Adrenal gland (tissue), 5 donors: ENCODE measurements around the gene NPEPL1.

Experiments
- POLR2A ChIP-seq, 2 donors: fragments of 450-650 bp; IDR thresholded peaks; one replicate each; pipeline ENCODE4 v1.6.1; 2017; ENCODE audit warnings: antibody characterized with exemption in 2 of 2, mild to moderate bottlenecking in 2 of 2, moderate library complexity in 1 of 2
- TF ChIP-seq, protein P1 (sequence below), 6 experiments: fragments of 450-650 bp in 4 of 6; fragments of 200-600 bp in 2 of 6; sonication (generic) in 1 of 6; IDR thresholded peaks; 1 replicate in 5 of 6; 2 replicates in 1 of 6; pipeline versions ENCODE4 v1.5.1 to v1.8.0; 2016 to 2021; ENCODE audit warnings: antibody characterized with exemption in 6 of 6, mild to moderate bottlenecking in 2 of 6, moderate library complexity in 1 of 6
- donor health status: DM: no; HTN: no; CAD: no.

GRCh38 chr20:58731192-58731591 lies 38.6 kb downstream of the NPEPL1 start:
- TF ChIP-seq, protein P1, sequence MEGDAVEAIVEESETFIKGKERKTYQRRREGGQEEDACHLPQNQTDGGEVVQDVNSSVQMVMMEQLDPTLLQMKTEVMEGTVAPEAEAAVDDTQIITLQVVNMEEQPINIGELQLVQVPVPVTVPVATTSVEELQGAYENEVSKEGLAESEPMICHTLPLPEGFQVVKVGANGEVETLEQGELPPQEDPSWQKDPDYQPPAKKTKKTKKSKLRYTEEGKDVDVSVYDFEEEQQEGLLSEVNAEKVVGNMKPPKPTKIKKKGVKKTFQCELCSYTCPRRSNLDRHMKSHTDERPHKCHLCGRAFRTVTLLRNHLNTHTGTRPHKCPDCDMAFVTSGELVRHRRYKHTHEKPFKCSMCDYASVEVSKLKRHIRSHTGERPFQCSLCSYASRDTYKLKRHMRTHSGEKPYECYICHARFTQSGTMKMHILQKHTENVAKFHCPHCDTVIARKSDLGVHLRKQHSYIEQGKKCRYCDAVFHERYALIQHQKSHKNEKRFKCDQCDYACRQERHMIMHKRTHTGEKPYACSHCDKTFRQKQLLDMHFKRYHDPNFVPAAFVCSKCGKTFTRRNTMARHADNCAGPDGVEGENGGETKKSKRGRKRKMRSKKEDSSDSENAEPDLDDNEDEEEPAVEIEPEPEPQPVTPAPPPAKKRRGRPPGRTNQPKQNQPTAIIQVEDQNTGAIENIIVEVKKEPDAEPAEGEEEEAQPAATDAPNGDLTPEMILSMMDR (IDR thresholded peaks at IDR 0.05) = no peak
- TF ChIP-seq POLR2A (IDR thresholded peaks at IDR 0.05) = no peak
